HG03342 (cell line): ENCODE data around the gene SLC5A10.
"Not testable (repeated sequence)": the region's sequence is repeated elsewhere in the genome, so short reads cannot be mapped to it uniquely, and the experiment has no call there.

Source experiments
- ATAC-seq: cut with Tn5 transposase; IDR thresholded peaks from one replicate; pipeline ENCODE4 v1.9.1; 2021; ENCODE audit warnings: mild to moderate bottlenecking, moderate library complexity; ENCODE audit not compliant: unreplicated experiment

Gene SLC5A10

GRCh38 chr17:19017401-19017800, 65.4 kb downstream of the SLC5A10 start:
- no peak for ATAC-seq

GRCh38 chr17:19017804-19018599, 66.0 kb downstream of the SLC5A10 start:
- ATAC-seq: no peak

- ATAC-seq: no peak
These were observed 66.6 kb downstream of the SLC5A10 start for GRCh38 chr17:19018600-19018950.

GRCh38 chr17:19019041-19019941, 67.3 kb downstream of the SLC5A10 start:
- ATAC-seq: no peak

- ATAC-seq: no peak
These were observed 68.1 kb downstream of the SLC5A10 start for GRCh38 chr17:19020016-19020415.

- ATAC-seq: not testable (repeated sequence)
These were observed 69.2 kb downstream of the SLC5A10 start for GRCh38 chr17:19021011-19021621.

GRCh38 chr17:19021622-19022083, 69.7 kb downstream of the SLC5A10 start:
- ATAC-seq: no peak

- ATAC-seq: no peak
These were observed 70.2 kb downstream of the SLC5A10 start for GRCh38 chr17:19022128-19022527.

DNA sequence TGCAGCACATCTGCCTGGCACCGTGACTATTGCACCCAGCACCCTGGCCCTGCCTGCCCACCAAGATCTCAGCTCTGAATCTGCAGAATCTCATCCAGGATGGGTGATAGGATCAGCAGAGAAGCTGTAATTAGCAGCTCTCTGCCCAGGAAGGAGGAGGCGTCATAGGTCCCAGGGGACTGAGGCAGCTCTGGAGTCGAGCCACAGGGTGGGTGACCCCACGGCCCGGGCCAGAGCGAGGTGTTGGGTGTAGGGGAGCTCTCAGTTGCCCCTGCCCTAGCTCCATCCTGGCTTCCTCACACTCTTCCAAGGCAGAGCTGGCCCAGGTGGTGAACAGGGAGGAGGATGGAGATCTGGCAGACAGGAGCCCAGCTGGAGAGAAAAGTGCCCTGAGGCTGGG, 70.8 kb downstream of the SLC5A10 start:
- ATAC-seq: no peak

DNA sequence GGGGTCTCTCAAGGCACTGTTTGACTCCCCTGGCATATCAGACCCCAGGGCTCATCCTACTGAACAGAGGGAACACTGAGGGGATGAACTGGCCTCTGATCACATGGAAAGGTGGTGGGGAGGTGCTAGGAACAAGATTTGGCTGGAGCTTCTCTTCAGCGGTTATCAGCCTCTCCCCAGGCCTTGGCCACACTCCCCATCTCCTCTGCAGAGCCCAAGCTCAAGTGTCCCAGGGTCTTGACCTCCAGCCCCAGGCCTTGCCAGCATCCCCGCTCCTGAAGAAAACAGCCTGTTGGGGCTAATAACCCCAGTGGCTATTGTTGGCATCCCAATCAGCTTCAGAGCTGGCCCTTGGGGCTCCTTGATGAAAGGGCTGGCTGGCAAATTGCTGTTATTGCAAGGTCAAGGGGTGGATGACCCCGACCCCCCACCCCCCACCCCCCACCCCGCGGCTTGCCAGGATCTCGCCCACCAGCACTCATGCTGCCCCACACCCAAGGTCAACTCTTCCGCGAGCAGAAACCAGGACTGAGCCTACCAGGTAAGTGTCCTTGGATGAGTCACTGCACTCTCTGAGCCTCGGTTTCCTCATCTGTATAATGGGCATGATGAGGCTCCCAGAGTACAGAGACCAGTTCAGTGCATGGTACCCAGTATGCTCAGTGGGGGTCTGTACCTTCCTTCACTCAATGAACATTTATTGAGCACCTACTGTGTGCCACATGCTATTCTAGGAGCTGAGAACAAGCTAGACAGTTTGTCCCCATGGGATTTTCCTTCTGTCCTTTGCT, 71.4 kb downstream of the SLC5A10 start:
- no peak for ATAC-seq

- ATAC-seq: no peak
These were observed 72.4 kb downstream of the SLC5A10 start for GRCh38 chr17:19024101-19025078.

DNA sequence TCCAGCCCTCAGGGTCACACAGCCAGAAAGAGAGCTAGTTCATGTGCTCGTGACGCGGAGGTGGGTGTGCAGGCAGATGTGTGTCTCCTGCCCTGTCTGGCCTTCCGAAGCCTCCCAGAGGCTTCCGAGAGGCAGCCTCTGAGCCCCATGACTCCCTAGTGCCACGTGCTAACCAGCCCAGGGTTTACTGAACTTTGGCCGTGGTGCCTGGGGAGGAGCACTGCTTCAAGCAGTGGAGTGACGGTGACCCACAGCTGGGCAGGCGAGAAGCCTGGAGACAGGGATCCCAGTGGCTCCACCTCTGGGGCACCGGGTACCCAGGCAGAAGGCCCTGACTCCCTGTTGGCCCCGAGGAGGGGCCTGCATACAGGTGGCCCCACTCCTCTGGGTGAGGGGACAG, 76.7 kb downstream of the SLC5A10 start:
- ATAC-seq: not testable (repeated sequence)

GRCh38 chr17:19029740-19030139, 77.8 kb downstream of the SLC5A10 start:
- not testable (repeated sequence) for ATAC-seq

GRCh38 chr17:19030771-19031449, 78.9 kb downstream of the SLC5A10 start:
- not testable (repeated sequence) for ATAC-seq

- peak; percentile 34 for ATAC-seq
These were observed 79.8 kb downstream of the SLC5A10 start for GRCh38 chr17:19031729-19032128.

DNA sequence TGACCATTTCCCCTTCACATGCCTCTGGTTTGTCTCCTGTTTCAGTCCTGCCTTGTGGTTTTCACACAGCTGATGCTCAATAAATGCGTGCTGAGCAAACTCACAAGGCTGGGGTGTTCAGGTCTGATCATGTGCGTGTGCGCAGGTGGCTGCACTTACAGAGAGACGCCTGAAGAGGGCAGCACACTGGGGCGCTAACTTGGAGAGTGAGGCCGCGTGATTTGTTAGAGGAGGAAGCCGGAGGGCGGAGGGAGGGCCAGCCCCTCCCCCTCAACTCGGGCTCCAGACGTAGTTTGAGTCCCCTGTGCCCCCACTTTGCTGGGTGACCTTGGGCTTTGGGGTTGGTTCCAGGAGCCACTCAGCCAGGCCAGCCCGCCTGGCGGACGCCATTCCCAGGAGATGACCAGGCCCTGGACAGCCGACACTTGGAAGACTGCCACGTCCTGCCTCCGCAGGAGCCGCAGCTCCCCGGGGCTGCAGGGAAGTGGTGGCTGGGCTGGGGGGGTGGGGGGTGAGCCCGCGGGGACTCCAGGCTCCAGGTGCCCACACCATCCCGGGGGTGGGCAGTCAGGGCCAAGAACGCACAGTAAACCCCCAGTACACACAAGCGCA, 80.5 kb downstream of the SLC5A10 start:
- peak; percentile 50 for ATAC-seq

DNA sequence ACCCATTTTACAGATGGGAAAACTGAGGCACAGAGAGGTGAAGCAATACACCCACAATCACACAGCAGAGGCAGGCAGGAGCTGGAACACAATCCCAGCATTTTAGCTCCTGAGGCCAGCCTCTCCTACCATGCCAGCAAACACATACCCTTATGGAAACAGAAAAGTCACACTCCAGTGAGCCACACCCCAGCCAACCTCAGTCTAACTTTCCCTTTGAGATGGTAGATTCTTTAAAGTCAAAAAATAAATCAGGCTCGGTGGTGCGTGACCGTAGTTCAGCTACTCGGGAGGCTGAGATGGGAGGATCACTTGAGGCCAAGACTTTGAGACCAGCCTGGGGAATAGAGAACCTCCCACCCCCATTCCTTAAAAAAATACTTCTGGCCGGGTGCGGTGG, 84.2 kb downstream of the SLC5A10 start:
- ATAC-seq: not testable (repeated sequence)

GRCh38 chr17:19037547-19037946, 85.6 kb downstream of the SLC5A10 start:
- not testable (repeated sequence) for ATAC-seq
